Measurements from ENCODE around the gene MAP4. TPM values are rescaled to one million over a fixed set of nuclear protein-coding genes. Genes with fewer than 3 reads are reported as not detected.

Gene MAP4
- total and polyA plus RNA-seq, 8 donors = 34.5 to 127 (median 72.2) TPM

- Histone ChIP-seq H3K9me3 (no peaks in the 10 kb centered on the region), H3K4me1 (no peaks in the 10 kb centered on the region), H3K27me3 (no peaks in the 10 kb centered on the region), H3K27ac (no peak overlapping the region), H3K36me3 (no peaks in the 10 kb centered on the region), H3K4me3 (no peak overlapping the region)
- intact Hi-C loops (cut with DNase I) = no loop called here
- ATAC-seq = no peak
- 97% methylated on average over 5 of the region's 5 CpGs for WGBS, 2 donors
- TF ChIP-seq CTCF (IDR thresholded peaks at IDR 0.05) = no peak
- FAIRE-seq = no peak
- no peak for DNase-seq
Measured at GRCh38 chr3:48004694-48005093, 11.5 kb downstream of the MAP4 start.

- Histone ChIP-seq H3K4me1 (no peaks in the 10 kb centered on the region), H3K36me3 (no peaks in the 10 kb centered on the region), H3K27me3 (no peaks in the 10 kb centered on the region), H3K27ac (no peak overlapping the region), H3K4me3 (no peak overlapping the region), H3K9me3 (no peaks in the 10 kb centered on the region)
- DNase-seq (no peak), FAIRE-seq (no peak), ATAC-seq (no peak)
- intact Hi-C loops (cut with DNase I) = no loop called here
- WGBS, 2 donors = 99% methylated on average over 5 of the region's 5 CpGs
- TF ChIP-seq CTCF (IDR thresholded peaks at IDR 0.05) = no peak
Measured at GRCh38 chr3:48002787-48003186, 13.4 kb downstream of the MAP4 start.

GRCh38 chr3:48001991-48002390 lies 14.2 kb downstream of the MAP4 start:
- no peak overlapping the region for H3K27ac ChIP-seq
- no peak for FAIRE-seq
- no peaks in the 10 kb centered on the region for H3K36me3 ChIP-seq
- DNase-seq = peak in 1 of 6 donors; percentile 33
- no peaks in the 10 kb centered on the region for H3K27me3 ChIP-seq
- ATAC-seq = peak in 2 of 4 donors; percentile 52 to 58
- no peak for TF ChIP-seq CTCF (IDR thresholded peaks at IDR 0.05)
- intact Hi-C loops (cut with DNase I) = no loop called here
- no peaks in the 10 kb centered on the region for H3K9me3 ChIP-seq
- no peak overlapping the region for H3K4me3 ChIP-seq
- WGBS, 2 donors = 72 to 73% methylated on average over 4 of the region's 4 CpGs
- H3K4me1 ChIP-seq = peaks cover 0 to 3% (median 0%) of the 10 kb centered on the region in 3 donors

GRCh38 chr3:48000212-48000611 lies 16.0 kb downstream of the MAP4 start:
- Histone ChIP-seq H3K4me1 (peaks cover 0 to 5% (median 0%) of the 10 kb centered on the region in 3 donors), H3K27ac (no peak overlapping the region), H3K36me3 (no peaks in the 10 kb centered on the region), H3K4me3 (no peak overlapping the region), H3K9me3 (no peaks in the 10 kb centered on the region), H3K27me3 (no peaks in the 10 kb centered on the region)
- no peak for TF ChIP-seq CTCF (IDR thresholded peaks at IDR 0.05)
- DNase-seq (no peak), FAIRE-seq (no peak), ATAC-seq (no peak)
- 90 to 95% methylated on average over 2 of the region's 2 CpGs for WGBS, 2 donors
- intact Hi-C loops (cut with DNase I) = no loop called here

- Histone ChIP-seq H3K4me1 (peaks cover 0 to 5% (median 0%) of the 10 kb centered on the region in 3 donors), H3K36me3 (peaks cover 0 to 12% (median 0%) of the 10 kb centered on the region in 3 donors), H3K27me3 (no peaks in the 10 kb centered on the region), H3K27ac (no peak overlapping the region), H3K9me3 (no peaks in the 10 kb centered on the region), H3K4me3 (no peak overlapping the region)
- WGBS, 2 donors = 90 to 96% methylated on average over 2 of the region's 2 CpGs
- intact Hi-C loops (cut with DNase I) = loop anchor here in 2 of 3 donors (10.0 kb wide), 2 partner anchors 142 to 152 kb away; no protein-coding TSS in a partner anchor
- DNase-seq (no peak), FAIRE-seq (no peak), ATAC-seq (no peak)
- TF ChIP-seq CTCF (IDR thresholded peaks at IDR 0.05) = no peak
Measured at GRCh38 chr3:47996440-47996839, 19.8 kb downstream of the MAP4 start.
